Measurements from ENCODE around the gene IGHMBP2. TPM values are rescaled to one million over a fixed set of nuclear protein-coding genes. Genes with fewer than 3 reads are reported as not detected.
A peak's percentile ranks its signal among the peaks of the same experiment; 100 is the strongest.

Gene IGHMBP2
- total RNA-seq, 1 donor, result 10.9 TPM

GRCh38 chr11:68872216-68873003, 31.3 kb upstream of the IGHMBP2 start:
- Histone ChIP-seq H3K36me3 (ENCODE audit: insufficient read depth, low read length) (no peaks in the 10 kb centered on the region), H3K4me3 (ENCODE audit: insufficient read depth, low read length) (no peak overlapping the region), H4K20me1 (ENCODE audit: insufficient read depth, low read length) (peaks cover 4% of the 10 kb centered on the region), H3K4me2 (ENCODE audit: insufficient read depth, low read length) (peak overlapping the region; percentile 58), H3K79me2 (ENCODE audit: insufficient read depth, low read length) (no peaks in the 10 kb centered on the region), H3K27me3 (ENCODE audit: insufficient read depth, low read length) (no peaks in the 10 kb centered on the region), H3K4me1 (ENCODE audit: insufficient read depth, low read length) (peaks cover 27% of the 10 kb centered on the region), H3K9me3 (ENCODE audit: low read depth, low read length) (no peaks in the 10 kb centered on the region), H3K27ac (ENCODE audit: low read depth, low read length) (peak overlapping the region; percentile 28), H2AFZ (ENCODE audit: low read length) (no peak overlapping the region)
- TF ChIP-seq CTCF (IDR thresholded peaks at IDR 0.05; ENCODE audit: extremely low read depth, low read depth, low read length), result no peak
- DNase-seq (ENCODE audit: insufficient read length, low spot score, missing footprints), result peak; percentile 44

- Histone ChIP-seq H3K9me3 (ENCODE audit: low read depth, low read length) (no peaks in the 10 kb centered on the region), H3K79me2 (ENCODE audit: insufficient read depth, low read length) (no peaks in the 10 kb centered on the region), H3K36me3 (ENCODE audit: insufficient read depth, low read length) (no peaks in the 10 kb centered on the region), H4K20me1 (ENCODE audit: insufficient read depth, low read length) (peaks cover 2% of the 10 kb centered on the region), H3K4me1 (ENCODE audit: insufficient read depth, low read length) (peaks cover 6% of the 10 kb centered on the region), H3K4me2 (ENCODE audit: insufficient read depth, low read length) (no peak overlapping the region), H3K4me3 (ENCODE audit: insufficient read depth, low read length) (no peak overlapping the region), H3K27me3 (ENCODE audit: insufficient read depth, low read length) (no peaks in the 10 kb centered on the region), H2AFZ (ENCODE audit: low read length) (no peak overlapping the region), H3K27ac (ENCODE audit: low read depth, low read length) (no peak overlapping the region)
- no peak for TF ChIP-seq CTCF (IDR thresholded peaks at IDR 0.05; ENCODE audit: extremely low read depth, low read depth, low read length)
- DNase-seq (ENCODE audit: insufficient read length, low spot score, missing footprints), result no peak
These were observed 25.7 kb upstream of the IGHMBP2 start for GRCh38 chr11:68878022-68878421.

- H3K36me3 ChIP-seq (ENCODE audit: insufficient read depth, low read length), result no peaks in the 10 kb centered on the region
- no peaks in the 10 kb centered on the region for H3K9me3 ChIP-seq (ENCODE audit: low read depth, low read length)
- TF ChIP-seq CTCF (IDR thresholded peaks at IDR 0.05; ENCODE audit: extremely low read depth, low read depth, low read length), result no peak
- no peak overlapping the region for H2AFZ ChIP-seq (ENCODE audit: low read length)
- no peak for DNase-seq (ENCODE audit: insufficient read length, low spot score, missing footprints)
- H4K20me1 ChIP-seq (ENCODE audit: insufficient read depth, low read length), result no peaks in the 10 kb centered on the region
- no peaks in the 10 kb centered on the region for H3K27me3 ChIP-seq (ENCODE audit: insufficient read depth, low read length)
- no peak overlapping the region for H3K27ac ChIP-seq (ENCODE audit: low read depth, low read length)
- H3K4me1 ChIP-seq (ENCODE audit: insufficient read depth, low read length), result no peaks in the 10 kb centered on the region
- no peak overlapping the region for H3K4me2 ChIP-seq (ENCODE audit: insufficient read depth, low read length)
- no peak overlapping the region for H3K4me3 ChIP-seq (ENCODE audit: insufficient read depth, low read length)
- H3K79me2 ChIP-seq (ENCODE audit: insufficient read depth, low read length), result no peaks in the 10 kb centered on the region
These were observed 22.8 kb upstream of the IGHMBP2 start for GRCh38 chr11:68880851-68881250.

GRCh38 chr11:68881320-68881719, 22.4 kb upstream of the IGHMBP2 start:
- no peaks in the 10 kb centered on the region for H4K20me1 ChIP-seq (ENCODE audit: insufficient read depth, low read length)
- H3K4me2 ChIP-seq (ENCODE audit: insufficient read depth, low read length), result no peak overlapping the region
- no peak for DNase-seq (ENCODE audit: insufficient read length, low spot score, missing footprints)
- no peaks in the 10 kb centered on the region for H3K79me2 ChIP-seq (ENCODE audit: insufficient read depth, low read length)
- H3K27ac ChIP-seq (ENCODE audit: low read depth, low read length), result no peak overlapping the region
- no peaks in the 10 kb centered on the region for H3K36me3 ChIP-seq (ENCODE audit: insufficient read depth, low read length)
- no peaks in the 10 kb centered on the region for H3K9me3 ChIP-seq (ENCODE audit: low read depth, low read length)
- H2AFZ ChIP-seq (ENCODE audit: low read length), result no peak overlapping the region
- H3K27me3 ChIP-seq (ENCODE audit: insufficient read depth, low read length), result no peaks in the 10 kb centered on the region
- no peak overlapping the region for H3K4me3 ChIP-seq (ENCODE audit: insufficient read depth, low read length)
- H3K4me1 ChIP-seq (ENCODE audit: insufficient read depth, low read length), result no peaks in the 10 kb centered on the region
- TF ChIP-seq CTCF (IDR thresholded peaks at IDR 0.05; ENCODE audit: extremely low read depth, low read depth, low read length), result no peak

Data from osteoblast (primary cell).